Thyroid gland (tissue), 4 donors: ENCODE results near the gene TADA3.

ENCODE experiments used
- POLR2A ChIP-seq, 2 donors: fragments of 450-650 bp; IDR thresholded peaks; one replicate each; pipeline ENCODE4 v1.6.1; 2017; ENCODE audit warnings: antibody characterized with exemption in 2 of 2, mild to moderate bottlenecking in 2 of 2, moderate library complexity in 1 of 2
- TF ChIP-seq, protein P1 (sequence below), 6 experiments: fragments of 200-600 bp in 3 of 6; fragments of 450-650 bp in 3 of 6; sonication (generic) in 3 of 6; IDR thresholded peaks; one replicate each; pipeline ENCODE4 v1.5.1; 2016 to 2019; ENCODE audit warnings: antibody characterized with exemption in 6 of 6, mild to moderate bottlenecking in 2 of 6, inconsistent platforms in 1 of 6, moderate library complexity in 1 of 6

DNA sequence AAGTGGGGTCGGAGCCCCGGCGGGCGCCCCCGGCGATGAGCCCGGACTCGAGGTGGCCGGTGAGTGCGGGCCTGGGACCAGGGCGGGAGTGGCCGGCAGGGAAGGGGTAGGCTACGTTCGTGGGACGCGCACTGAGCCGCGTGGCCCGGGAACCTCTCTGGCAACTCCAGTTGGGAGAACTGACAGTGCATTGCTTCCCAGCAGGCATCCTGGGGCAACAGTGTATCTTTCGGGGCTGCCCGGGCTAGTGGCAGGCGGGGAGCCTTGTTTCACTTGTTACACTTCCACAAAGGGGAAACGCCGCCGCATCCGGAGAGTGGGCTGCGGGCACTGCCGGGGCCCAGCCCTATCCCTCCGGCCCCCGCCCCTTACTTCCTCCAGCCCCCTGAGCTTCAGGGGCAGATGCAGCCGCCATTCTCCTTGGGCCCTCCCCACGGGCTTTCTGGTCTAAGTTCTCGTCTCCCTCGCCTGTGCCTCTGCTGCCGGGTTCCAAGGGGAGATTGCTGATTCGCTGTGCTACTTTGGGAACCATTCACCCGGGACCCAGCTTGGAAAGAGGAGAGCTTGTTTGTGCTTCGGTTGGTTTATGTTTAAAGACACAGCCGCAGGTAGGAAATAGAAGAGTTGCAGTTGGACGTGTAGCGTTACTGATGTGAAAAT, 60.1 kb downstream of the TADA3 start:
- TF ChIP-seq, protein P1, sequence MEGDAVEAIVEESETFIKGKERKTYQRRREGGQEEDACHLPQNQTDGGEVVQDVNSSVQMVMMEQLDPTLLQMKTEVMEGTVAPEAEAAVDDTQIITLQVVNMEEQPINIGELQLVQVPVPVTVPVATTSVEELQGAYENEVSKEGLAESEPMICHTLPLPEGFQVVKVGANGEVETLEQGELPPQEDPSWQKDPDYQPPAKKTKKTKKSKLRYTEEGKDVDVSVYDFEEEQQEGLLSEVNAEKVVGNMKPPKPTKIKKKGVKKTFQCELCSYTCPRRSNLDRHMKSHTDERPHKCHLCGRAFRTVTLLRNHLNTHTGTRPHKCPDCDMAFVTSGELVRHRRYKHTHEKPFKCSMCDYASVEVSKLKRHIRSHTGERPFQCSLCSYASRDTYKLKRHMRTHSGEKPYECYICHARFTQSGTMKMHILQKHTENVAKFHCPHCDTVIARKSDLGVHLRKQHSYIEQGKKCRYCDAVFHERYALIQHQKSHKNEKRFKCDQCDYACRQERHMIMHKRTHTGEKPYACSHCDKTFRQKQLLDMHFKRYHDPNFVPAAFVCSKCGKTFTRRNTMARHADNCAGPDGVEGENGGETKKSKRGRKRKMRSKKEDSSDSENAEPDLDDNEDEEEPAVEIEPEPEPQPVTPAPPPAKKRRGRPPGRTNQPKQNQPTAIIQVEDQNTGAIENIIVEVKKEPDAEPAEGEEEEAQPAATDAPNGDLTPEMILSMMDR (IDR thresholded peaks at IDR 0.05): no peak
- TF ChIP-seq POLR2A (IDR thresholded peaks at IDR 0.05): no peak
